Measurements from ENCODE around the gene AKR7A2.

AKR7A2 gene

DNA sequence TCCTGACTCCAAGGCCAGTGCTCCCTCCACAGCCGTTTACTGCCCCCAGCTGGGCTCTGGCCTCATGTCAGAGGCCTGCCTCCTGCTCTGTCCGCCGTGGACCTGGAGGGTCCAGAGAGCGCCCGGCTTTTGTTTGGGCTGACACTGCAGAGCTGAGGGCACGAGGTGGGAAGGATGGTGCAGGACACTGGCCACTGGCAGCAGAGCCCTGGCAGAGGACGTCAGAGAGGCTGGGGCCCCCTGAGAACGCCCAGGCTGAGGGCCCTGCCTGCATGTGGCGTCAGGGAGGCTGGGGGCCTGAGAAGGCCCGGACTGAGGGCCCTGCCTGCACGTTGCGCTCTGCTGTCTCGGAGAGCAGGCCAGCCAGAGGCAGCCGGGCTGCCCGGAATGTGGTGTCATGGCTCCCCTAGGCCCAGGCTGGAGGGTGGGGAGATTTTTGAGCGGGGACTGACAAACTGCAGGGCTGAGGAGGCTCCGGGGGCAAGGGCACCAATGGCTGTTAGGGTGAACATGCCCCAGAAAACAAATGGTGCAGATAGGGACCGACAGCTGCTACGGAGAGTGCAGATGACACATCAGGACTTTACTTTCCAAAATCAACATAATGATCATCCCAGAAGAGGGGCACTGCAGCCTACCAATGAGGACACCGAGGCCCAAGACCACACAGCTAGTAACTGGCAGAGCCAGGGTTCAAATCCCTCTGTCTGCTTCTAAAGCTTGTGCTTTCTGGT lies 31.8 kb upstream of the AKR7A2 start:
- Histone ChIP-seq H3K27me3 (no peaks in the 10 kb centered on the region), H3K36me3 (peaks cover 75% of the 10 kb centered on the region), H3K27ac (no peak overlapping the region), H3K9me3 (no peaks in the 10 kb centered on the region), H3K4me1 (ENCODE audit: control insufficient read depth in 1 of 2, insufficient read depth in 1 of 2, low read depth in 1 of 2, low read length in 1 of 2) (peaks cover 20 to 26% of the 10 kb centered on the region in 2 experiments), H3K4me3 (ENCODE audit: low read depth in 1 of 2, low read length in 1 of 2) (no peak overlapping the region)
- TF ChIP-seq, protein P1, sequence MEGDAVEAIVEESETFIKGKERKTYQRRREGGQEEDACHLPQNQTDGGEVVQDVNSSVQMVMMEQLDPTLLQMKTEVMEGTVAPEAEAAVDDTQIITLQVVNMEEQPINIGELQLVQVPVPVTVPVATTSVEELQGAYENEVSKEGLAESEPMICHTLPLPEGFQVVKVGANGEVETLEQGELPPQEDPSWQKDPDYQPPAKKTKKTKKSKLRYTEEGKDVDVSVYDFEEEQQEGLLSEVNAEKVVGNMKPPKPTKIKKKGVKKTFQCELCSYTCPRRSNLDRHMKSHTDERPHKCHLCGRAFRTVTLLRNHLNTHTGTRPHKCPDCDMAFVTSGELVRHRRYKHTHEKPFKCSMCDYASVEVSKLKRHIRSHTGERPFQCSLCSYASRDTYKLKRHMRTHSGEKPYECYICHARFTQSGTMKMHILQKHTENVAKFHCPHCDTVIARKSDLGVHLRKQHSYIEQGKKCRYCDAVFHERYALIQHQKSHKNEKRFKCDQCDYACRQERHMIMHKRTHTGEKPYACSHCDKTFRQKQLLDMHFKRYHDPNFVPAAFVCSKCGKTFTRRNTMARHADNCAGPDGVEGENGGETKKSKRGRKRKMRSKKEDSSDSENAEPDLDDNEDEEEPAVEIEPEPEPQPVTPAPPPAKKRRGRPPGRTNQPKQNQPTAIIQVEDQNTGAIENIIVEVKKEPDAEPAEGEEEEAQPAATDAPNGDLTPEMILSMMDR (IDR thresholded peaks at IDR 0.05): no peak

DNA sequence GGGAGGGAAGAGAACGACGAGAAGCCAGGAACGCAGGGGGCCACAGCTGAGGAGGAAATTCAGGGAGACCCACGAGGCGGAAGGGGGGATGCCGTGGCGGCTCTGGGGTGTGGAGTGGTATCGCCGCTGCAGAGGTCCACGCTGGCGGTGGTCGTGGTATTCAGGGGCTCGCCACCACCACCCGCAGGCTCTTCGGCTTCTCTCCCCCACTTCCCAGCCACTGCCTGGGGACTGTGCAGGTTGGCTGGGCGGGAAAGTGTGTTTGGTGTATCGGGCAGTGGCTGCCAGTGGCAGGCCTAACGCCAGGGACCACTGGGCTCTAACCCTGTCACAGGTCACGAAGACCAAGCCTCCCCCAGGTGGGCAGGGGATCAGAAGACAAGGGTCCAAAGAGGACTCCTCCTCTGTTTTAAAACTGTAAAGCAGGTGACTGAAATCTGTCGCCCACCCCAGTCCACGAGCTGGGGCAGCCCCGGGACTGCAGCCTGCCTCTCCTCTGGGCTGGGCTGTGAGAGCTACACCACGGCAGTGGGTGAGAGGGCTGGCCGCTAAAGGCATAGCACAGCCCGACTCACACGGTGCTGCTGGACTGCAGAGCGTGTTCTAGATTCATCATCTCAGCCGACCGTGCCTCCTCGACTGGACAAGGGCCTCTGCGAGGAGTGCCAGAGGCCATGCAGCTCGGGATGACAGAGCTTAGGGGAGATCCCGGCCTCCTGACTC lies 31.1 kb upstream of the AKR7A2 start:
- no peaks in the 10 kb centered on the region for H3K9me3 ChIP-seq
- no peak overlapping the region for H3K4me3 ChIP-seq (ENCODE audit: low read depth in 1 of 2, low read length in 1 of 2)
- H3K36me3 ChIP-seq: peaks cover 78% of the 10 kb centered on the region
- TF ChIP-seq, protein P1 (IDR thresholded peaks at IDR 0.05): no peak
- no peak overlapping the region for H3K27ac ChIP-seq
- no peaks in the 10 kb centered on the region for H3K27me3 ChIP-seq
- peaks cover 13 to 19% of the 10 kb centered on the region in 2 experiments for H3K4me1 ChIP-seq (ENCODE audit: control insufficient read depth in 1 of 2, insufficient read depth in 1 of 2, low read depth in 1 of 2, low read length in 1 of 2)

DNA sequence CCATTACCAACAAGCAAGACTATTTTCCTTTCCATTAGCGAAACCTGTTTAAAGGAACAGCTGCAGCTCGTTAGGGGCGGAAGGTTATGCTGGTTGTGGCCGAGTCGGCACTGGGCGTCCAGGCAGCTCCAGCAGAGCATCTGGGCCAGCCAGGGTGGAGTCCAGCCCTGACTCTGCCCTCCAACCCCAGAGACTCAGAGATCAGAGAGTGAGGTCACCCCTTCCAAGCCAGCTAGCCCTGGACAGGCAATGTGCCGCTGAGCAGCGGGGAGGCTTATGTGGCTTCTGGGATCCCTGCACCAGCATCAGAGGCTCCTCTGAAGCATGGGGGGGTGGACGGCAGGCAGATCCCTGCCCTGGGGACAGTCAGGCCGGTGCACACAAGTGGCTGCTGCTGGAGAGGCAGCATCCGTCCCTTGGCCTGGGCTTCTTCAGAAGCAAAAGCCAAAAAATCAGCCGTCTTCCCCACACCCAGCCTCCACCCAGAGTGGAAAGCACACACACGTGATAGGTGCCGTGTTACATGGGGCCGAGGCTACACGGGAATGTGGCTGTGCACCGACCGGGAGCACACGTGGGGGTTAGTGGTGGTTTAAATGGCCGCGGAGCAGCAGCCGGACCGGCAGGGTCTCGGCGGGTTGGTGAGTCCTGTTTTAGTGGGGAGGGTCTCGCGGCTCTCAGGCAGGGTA lies 30.3 kb upstream of the AKR7A2 start:
- Histone ChIP-seq H3K4me1 (ENCODE audit: control insufficient read depth in 1 of 2, insufficient read depth in 1 of 2, low read depth in 1 of 2, low read length in 1 of 2) (peaks cover 4 to 10% of the 10 kb centered on the region in 2 experiments), H3K27ac (no peak overlapping the region), H3K4me3 (ENCODE audit: low read depth in 1 of 2, low read length in 1 of 2) (no peak overlapping the region), H3K36me3 (peaks cover 87% of the 10 kb centered on the region), H3K9me3 (no peaks in the 10 kb centered on the region), H3K27me3 (no peaks in the 10 kb centered on the region)
- TF ChIP-seq, protein P1 (IDR thresholded peaks at IDR 0.05): no peak

DNA sequence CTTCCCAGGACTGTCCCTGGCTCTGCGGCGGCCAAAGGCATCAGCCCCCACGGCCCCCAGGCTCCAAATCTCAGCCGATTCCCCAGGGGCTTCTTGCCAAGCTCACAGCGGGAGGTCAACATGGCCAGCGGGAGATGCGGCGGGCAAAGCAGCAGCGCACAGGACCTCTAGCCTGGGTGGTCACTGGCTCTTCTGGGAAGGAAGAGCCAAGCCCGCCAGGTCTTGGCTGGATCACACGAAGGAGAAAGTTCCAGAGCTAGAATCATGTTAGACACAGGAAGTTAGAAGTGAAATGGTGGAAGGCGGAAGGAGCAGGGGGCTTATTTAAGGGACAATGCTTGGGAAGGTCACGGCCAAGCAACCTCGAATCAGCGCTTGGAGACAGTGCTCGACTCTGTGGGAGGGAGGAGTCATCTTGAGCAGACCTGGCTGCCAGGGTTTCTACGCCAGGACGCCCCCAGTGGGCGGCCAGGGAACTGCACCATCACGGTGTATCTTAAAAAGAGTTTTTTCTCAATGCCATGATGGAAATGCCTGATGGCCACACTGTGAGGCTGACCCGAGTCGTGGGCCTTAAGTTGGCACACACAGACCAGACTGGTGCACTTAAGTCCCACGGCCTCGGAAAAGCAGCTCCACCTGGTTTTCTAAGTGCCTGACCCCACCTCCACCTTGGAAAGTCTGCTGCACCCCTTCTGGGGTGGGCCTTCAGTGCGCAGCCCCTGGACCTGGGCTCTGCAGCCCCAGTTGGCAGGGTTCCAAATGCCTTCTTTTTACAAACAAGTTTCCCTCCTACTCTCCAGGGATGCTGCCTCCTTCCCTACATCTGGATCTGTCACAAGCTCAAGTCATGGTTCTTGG lies 29.5 kb upstream of the AKR7A2 start:
- Histone ChIP-seq H3K9me3 (no peaks in the 10 kb centered on the region), H3K4me3 (ENCODE audit: low read depth in 1 of 2, low read length in 1 of 2) (no peak overlapping the region), H3K27me3 (no peaks in the 10 kb centered on the region), H3K36me3 (peaks cover 88% of the 10 kb centered on the region), H3K27ac (no peak overlapping the region), H3K4me1 (ENCODE audit: control insufficient read depth in 1 of 2, insufficient read depth in 1 of 2, low read depth in 1 of 2, low read length in 1 of 2) (peaks cover 0 to 5% of the 10 kb centered on the region in 2 experiments)
- TF ChIP-seq, protein P1 (IDR thresholded peaks at IDR 0.05): peak; percentile 84

DNA sequence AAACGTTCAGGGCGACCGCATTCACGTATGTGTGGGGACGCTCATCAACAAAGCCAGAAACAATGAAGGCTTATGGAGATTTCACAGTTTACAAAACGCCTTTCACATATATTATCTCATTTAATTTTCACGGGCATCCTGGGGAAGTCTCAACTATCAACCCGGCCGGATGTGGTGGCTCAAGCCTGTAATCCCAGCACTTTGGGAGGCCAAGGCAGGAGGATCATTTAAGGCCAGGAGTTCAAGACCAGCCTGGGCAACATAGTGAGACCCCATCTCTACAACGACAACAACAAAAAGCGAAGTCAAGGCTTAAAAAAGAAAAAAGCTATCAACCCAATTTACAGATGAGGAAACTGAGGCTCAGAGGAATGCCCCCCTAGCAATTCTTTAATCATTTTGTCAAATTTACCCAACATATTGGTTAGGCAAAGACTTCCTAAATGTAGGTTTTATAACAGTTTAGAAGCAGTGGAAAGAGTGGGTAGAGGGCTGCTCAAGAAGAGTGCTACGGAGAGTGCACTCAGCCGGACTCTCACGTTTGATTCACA lies 28.5 kb upstream of the AKR7A2 start:
- Histone ChIP-seq H3K36me3 (peaks cover 83% of the 10 kb centered on the region), H3K4me1 (ENCODE audit: control insufficient read depth in 1 of 2, insufficient read depth in 1 of 2, low read depth in 1 of 2, low read length in 1 of 2) (no peaks in the 10 kb centered on the region), H3K4me3 (ENCODE audit: low read depth in 1 of 2, low read length in 1 of 2) (no peak overlapping the region), H3K9me3 (no peaks in the 10 kb centered on the region), H3K27me3 (no peaks in the 10 kb centered on the region), H3K27ac (no peak overlapping the region)
- TF ChIP-seq, protein P1 (IDR thresholded peaks at IDR 0.05): no peak

Measured in neutrophil (primary cell).